PC-3 (cell line): Measurements from ENCODE around the gene TRAF3IP3.

Experiments
- EZH2 ChIP-seq: fragments of 300-600 bp; sonication (generic); IDR thresholded peaks from one replicate; pipeline ENCODE4 v1.6.1; 2017; ENCODE audit warnings: antibody characterized with exemption, mild to moderate bottlenecking, low read length; ENCODE audit not compliant: unreplicated experiment
- TF ChIP-seq, protein P1 (sequence below): fragments of 300-600 bp; sonication (generic); conservative IDR thresholded peaks from 2 replicates; pipeline ENCODE4 v1.5.1; 2017; ENCODE audit warnings: antibody characterized with exemption, low read depth, mild to moderate bottlenecking, low read length

- TF ChIP-seq, protein P1, sequence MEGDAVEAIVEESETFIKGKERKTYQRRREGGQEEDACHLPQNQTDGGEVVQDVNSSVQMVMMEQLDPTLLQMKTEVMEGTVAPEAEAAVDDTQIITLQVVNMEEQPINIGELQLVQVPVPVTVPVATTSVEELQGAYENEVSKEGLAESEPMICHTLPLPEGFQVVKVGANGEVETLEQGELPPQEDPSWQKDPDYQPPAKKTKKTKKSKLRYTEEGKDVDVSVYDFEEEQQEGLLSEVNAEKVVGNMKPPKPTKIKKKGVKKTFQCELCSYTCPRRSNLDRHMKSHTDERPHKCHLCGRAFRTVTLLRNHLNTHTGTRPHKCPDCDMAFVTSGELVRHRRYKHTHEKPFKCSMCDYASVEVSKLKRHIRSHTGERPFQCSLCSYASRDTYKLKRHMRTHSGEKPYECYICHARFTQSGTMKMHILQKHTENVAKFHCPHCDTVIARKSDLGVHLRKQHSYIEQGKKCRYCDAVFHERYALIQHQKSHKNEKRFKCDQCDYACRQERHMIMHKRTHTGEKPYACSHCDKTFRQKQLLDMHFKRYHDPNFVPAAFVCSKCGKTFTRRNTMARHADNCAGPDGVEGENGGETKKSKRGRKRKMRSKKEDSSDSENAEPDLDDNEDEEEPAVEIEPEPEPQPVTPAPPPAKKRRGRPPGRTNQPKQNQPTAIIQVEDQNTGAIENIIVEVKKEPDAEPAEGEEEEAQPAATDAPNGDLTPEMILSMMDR = no peak
- no peak for TF ChIP-seq EZH2
Observed at GRCh38 chr1:209752890-209753289, 3.0 kb upstream of the TRAF3IP3 start.
